AML-193 (cell line): ENCODE results near the gene FAM153A.
"Not testable (repeated sequence)": the region's sequence is repeated elsewhere in the genome, so short reads cannot be mapped to it uniquely, and the experiment has no call there.

Experiments used
- DNase-seq, 2 experiments: peaks; one replicate each; lab custom pipeline; 2025; lab: John Stamatoyannopoulos, UW

FAM153A gene

DNA sequence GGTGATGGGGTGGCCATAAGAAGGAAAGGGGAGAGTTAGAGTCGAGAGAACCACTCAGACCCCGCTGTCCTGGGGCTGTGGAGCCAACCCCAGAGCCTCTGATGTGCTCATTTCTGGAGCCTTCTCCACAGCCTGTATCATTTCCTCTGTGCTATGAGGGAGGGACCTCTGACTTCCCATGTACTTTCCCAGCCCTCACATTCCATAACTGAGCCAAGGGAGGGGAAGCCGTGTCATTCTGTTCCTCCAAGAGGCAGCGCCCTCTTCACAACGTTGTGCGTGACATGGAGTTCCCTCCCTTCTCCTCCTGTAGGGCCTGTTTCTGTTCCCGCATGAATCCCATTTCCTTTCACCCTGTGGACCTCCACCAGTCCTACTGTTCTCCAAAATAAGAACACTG lies 57.8 kb downstream of the FAM153A start:
- not testable (repeated sequence) for DNase-seq

GRCh38 chr5:177723831-177724485 lies 58.7 kb downstream of the FAM153A start:
- not testable (repeated sequence) for DNase-seq

DNA sequence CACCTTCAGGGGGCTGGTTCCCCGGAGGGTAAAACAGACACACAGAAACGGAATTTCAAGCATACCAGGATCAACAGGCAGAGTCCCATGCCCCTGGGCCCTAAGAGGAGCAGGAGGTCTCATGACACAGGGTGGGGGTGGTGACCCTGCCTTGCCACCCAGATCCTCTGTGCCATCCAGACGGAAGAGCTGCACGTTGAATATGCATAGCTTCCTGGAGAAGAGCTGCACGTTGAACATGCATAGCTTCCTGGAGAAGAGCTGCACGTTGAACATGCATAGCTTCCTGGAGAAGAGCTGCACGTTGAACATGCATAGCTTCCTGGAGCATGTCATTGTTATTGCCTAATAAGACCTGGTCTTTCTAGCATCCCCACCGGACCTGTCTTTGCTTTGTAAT lies 59.9 kb downstream of the FAM153A start:
- DNase-seq, result not testable (repeated sequence)

DNA sequence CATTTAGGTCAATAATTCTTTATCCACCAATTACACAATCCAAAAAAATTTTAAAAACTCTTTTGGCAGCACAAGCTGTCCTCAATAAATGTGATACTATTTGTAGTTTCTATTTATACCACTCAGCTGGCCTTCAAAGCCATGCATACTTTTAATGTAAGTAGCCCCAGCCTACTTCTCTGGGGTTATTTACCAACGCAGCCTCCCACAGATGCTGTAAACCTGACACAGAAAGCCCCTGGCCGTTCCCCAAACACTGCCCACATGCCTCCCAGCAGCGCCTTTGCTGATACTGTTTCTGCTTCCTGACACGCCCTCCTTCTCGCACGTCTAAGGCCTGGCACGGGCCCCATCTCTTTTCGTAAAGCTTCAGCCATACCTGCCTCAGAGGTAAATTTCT lies 62.7 kb downstream of the FAM153A start:
- DNase-seq, result not testable (repeated sequence)

DNA sequence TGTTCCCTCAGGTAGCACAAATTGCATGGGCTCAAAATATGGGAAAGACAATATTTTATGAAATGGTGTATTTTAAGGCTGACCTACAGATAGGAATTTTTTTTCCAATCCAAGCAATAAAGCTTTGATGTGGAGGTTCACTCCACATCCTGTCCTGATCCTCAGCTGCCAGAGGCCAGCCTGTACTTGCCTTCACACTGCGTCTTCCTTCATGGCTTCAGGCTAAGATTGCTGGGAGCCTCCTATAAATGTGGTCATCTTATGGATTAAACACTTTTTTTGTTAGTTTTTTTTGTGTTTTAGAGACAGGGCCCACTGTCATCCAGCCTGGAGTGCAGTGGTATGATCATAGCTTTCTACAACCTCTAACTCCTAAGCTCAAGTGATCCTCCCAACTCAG lies 67.3 kb downstream of the FAM153A start:
- DNase-seq, result not testable (repeated sequence)

- DNase-seq, result not testable (repeated sequence)
These were observed 86.6 kb downstream of the FAM153A start for GRCh38 chr5:177696100-177696499.

DNA sequence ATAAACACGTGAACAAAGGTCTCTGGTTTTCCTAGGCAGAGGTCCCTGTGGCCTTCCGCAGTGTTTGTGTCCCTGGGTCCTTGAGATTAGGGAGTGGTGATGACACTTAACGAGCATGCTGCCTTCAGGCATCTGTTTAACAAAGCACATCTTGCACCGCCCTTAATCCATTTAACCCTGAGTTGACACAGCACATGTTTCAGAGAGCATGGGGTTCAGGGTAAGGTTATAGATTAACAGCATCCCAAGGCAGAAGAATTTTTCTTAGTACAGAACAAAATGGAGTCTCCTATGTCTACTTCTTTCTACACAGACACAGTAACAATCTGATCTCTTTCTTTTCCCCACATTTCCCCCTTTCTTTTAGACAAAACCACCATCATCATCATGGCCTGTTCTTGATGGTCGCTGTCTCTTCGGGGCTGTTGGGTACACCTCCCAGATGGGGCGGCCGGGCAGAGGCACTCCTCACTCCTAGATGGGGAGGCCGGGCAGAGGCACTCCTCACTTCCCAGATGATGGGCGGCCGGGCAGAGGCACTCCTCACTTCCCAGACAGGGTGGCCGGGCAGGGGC lies 87.3 kb downstream of the FAM153A start:
- DNase-seq, result not testable (repeated sequence)

DNA sequence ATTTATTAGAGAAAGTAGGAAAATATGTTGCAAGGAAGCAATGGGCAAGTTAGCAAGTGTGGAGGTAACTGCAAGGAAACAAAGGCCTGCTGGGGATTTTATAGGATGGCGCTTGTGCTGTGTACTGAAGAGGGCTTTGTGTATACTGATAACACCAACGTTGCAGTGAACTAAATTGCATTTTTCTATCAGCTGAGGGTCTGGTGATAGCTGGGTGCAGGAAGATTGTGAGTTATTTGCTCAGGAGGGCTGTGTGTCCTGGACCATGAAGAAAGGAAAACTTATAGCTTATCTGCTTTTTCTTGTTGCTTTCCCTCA lies 88.2 kb downstream of the FAM153A start:
- DNase-seq, result not testable (repeated sequence)

GRCh38 chr5:177693671-177694517 lies 88.8 kb downstream of the FAM153A start:
- not testable (repeated sequence) for DNase-seq

DNA sequence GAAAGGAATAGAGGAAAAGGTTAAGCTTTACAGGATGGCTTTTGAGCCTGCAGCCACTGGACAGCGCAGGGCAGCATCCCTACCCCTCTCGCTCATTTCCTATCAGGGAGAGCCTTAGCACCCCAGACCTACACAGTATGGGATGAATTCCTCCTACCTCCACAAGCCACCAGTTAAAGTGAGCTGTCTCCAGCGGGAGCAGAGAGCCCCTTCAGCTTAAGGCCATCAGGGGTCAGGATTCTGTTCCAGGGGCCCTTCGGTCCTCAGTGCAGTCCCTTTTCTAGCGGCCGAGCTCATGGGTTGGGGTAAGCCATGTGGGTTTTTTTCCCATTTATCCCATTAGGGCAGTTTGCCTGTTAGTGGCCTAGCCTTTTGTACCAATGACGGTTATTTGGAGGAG lies 89.7 kb downstream of the FAM153A start:
- DNase-seq, result not testable (repeated sequence)

DNA sequence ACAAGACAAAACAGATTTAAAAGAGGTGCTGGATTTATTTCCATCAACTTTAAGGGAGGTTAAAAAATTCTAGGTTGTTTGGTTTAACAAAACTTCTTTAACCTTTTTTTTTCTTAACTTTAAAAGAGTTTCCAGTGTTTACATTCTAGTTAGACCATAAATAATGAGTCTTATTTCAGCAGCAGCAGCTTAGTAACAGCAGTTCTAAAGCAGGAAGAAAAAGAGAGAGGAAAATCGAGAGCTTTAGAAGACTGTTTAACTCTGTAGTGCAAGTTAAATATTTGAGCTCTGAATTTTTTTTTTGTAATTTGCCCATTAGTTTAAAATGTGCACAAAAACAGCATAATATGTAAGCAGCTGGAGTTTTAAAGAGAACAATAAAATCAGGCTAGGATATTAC lies 90.2 kb downstream of the FAM153A start:
- DNase-seq, result not testable (repeated sequence)

GRCh38 chr5:177689011-177689610 lies 93.6 kb downstream of the FAM153A start:
- DNase-seq, result not testable (repeated sequence)

GRCh38 chr5:177688091-177688490 lies 94.6 kb downstream of the FAM153A start:
- not testable (repeated sequence) for DNase-seq

DNA sequence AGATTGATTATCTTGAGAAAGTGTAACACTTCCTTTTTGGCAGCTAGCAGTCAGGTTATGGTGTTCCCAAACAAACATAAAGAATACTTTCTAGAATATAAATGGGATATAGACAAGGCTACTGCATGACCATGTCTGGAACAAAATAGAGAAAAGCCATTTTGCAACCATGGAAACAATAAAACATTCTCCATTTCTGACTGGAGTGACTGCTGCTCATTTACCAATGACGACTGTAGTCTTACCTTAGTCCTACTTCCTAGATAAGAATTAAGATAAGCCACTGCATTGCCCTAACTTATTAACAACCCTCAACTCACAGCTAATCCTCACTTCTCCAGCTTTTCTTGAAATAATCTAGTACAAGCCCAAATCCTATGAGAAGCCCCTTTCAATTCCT lies 100.8 kb downstream of the FAM153A start:
- not testable (repeated sequence) for DNase-seq
